HG03060 (cell line): ENCODE data around the gene MUC3A.
"Not testable (repeated sequence)": the region's sequence is repeated elsewhere in the genome, so short reads cannot be mapped to it uniquely, and the experiment has no call there.

Experiments
- ATAC-seq: cut with Tn5 transposase; IDR thresholded peaks from one replicate; pipeline ENCODE4 v1.9.1; 2021; ENCODE audit warnings: low read depth, moderate number of reproducible peaks; ENCODE audit not compliant: unreplicated experiment

Gene MUC3A

GRCh38 chr7:100971111-100972001, 22.0 kb downstream of the MUC3A start:
- no peak for ATAC-seq

DNA sequence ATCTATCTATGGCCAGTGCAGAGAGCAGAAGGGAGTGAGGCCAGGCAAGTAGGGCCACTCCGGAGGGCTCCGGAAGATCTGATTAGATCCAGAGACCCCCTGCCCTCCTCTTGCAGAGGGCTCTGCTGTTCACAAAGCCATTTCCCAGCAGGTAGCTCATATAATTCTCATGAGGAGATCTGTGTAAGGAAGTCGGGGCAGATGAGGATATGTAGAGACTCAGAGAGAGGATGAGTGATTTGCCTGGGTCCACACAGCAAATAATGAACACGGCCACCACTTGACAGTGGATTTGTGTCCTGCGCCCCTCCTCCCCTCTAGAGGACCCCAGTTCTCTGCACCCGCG, 22.6 kb downstream of the MUC3A start:
- no peak for ATAC-seq

GRCh38 chr7:100974021-100974420, 24.7 kb downstream of the MUC3A start:
- no peak for ATAC-seq

- no peak for ATAC-seq
These were observed 26.1 kb downstream of the MUC3A start for GRCh38 chr7:100975371-100975821.

DNA sequence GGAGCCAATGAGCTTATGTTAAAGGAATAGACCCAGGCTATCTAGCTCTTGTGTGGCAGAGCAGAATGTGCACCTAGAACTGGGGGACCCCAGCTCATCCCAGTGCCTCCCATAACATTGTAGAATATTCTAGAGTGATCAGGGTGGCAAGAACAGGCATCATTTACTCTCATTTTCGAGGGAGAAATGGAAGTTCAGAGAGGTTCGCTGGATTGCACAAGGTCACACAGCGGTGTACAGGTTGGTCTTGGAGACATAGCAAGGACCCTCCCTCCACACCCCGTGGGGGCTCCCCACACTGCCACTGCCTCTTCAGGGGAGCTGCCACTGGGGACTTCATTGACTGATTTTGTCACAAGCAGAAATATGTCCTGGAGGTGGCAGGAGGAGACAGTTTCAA, 29.0 kb downstream of the MUC3A start:
- ATAC-seq = no peak

- no peak for ATAC-seq
These were observed 34.3 kb downstream of the MUC3A start for GRCh38 chr7:100983451-100984187.

- not testable (repeated sequence) for ATAC-seq
These were observed 35.0 kb downstream of the MUC3A start for GRCh38 chr7:100984241-100984918.

DNA sequence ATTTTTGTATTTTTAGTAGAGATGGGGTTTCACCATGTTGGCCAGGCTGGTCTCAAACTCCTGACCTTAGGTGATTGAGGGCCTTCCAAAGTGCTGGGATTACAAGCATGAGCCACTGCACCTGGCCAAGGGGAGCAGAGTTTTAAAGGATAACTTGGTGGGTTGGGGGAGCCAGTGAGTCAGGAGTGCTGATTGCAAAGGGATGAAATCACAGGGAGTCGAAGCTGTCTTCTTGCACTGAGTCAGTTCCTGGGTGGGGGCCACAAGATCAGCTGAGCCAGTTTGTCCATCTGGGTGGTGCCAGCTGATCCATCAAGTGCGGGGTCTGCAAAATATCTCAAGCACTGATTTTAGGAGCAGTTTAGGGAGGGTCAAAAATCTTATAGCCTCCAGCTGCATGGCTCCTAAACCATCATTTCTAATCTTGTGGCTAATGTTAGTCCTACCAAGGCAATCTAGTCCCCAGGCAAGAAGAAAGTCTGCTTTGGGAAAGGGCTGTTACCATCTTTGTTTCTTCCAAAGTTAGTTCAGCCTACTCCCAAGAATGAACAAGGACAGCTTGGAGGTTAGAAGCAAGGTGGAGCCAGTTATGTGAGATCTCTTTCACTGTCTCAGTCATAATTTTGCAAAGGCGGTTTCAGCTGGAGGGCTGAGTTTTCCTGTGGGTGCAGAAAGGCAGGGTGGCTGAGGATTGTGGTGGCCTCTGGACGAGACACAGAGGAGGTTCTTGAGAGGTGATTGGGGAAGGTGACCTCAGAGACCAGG, 35.9 kb downstream of the MUC3A start:
- not testable (repeated sequence) for ATAC-seq

- ATAC-seq = no peak
These were observed 42.3 kb downstream of the MUC3A start for GRCh38 chr7:100991631-100992030.

- not testable (repeated sequence) for ATAC-seq
These were observed 42.9 kb downstream of the MUC3A start for GRCh38 chr7:100992280-100992679.

GRCh38 chr7:100994671-100995070, 45.3 kb downstream of the MUC3A start:
- ATAC-seq = not testable (repeated sequence)

DNA sequence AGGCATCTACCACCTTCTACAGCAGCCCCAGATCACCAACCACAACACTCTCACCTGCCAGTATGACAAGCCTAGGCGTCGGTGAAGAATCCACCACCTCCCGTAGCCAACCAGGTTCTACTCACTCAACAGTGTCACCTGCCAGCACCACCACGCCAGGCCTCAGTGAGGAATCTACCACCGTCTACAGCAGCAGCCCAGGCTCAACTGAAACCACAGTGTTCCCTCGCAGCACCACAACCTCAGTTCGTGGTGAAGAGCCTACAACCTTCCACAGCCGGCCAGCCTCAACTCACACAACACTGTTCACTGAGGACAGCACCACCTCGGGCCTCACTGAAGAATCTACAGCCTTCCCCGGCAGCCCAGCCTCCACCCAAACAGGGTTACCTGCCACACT, 49.2 kb downstream of the MUC3A start:
- ATAC-seq = not testable (repeated sequence)

DNA sequence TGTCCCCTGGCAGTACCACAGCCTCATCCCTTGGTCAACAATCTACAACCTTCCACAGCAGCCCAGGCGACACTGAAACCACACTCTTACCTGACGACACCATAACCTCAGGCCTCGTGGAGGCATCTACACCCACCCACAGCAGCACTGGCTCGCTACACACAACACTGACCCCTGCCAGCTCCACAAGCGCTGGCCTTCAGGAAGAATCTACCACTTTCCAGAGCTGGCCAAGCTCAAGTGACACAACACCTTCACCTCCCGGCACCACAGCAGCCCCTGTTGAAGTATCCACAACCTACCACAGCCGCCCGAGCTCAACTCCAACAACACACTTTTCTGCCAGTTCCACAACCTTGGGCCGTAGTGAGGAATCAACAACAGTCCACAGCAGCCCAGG, 50.0 kb downstream of the MUC3A start:
- not testable (repeated sequence) for ATAC-seq

- not testable (repeated sequence) for ATAC-seq
These were observed 50.7 kb downstream of the MUC3A start for GRCh38 chr7:101000025-101000424.

DNA sequence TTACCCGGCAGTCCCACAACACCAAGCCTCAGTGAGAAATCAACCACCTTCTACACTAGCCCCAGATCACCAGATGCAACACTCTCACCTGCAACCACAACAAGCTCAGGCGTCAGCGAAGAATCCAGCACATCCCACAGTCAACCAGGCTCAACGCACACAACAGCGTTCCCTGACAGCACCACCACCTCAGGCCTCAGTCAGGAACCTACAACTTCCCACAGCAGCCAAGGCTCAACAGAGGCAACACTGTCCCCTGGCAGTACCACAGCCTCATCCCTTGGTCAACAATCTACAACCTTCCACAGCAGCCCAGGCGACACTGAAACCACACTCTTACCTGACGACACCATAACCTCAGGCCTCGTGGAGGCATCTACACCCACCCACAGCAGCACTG, 53.0 kb downstream of the MUC3A start:
- ATAC-seq = not testable (repeated sequence)

GRCh38 chr7:101007361-101007760, 58.0 kb downstream of the MUC3A start:
- not testable (repeated sequence) for ATAC-seq

GRCh38 chr7:101009629-101010028, 60.3 kb downstream of the MUC3A start:
- no peak for ATAC-seq

DNA sequence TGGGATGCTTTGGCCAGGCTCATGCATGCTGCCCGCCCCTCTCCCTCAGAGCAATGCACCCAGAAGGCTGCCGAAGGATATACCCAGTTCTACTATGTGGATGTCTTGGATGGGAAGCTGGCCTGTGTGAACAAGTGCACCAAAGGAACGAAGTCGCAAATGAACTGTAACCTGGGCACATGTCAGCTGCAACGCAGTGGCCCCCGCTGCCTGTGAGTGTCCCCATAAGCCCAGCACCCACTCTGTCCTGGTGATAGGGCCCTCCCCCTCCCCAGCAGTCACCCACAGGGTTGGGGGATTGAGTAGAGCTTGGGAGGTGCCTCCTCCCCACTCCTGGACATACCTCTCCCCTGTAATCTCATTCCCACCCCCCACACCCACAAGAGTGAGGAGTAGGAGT, 63.6 kb downstream of the MUC3A start:
- ATAC-seq = no peak

DNA sequence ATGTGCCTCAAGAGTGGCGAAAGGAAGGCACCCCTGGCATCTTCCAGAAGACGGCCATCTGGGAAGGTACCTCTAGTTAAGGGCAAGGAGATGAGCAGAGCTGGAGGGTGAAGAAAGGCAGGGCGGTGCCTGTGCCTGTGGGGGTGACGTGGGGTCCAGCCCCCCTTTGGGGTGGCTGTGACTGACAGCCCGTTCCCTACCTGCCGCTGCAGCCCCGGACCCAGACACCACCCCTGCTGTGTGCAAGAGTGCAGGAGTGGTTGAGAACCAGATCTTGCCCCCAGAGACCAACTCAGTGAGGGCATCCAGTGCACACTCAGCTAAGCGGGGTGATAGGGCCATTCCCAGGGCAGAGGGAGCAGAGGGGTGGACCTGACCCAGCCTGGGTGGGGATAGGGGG, 66.3 kb downstream of the MUC3A start:
- no peak for ATAC-seq

DNA sequence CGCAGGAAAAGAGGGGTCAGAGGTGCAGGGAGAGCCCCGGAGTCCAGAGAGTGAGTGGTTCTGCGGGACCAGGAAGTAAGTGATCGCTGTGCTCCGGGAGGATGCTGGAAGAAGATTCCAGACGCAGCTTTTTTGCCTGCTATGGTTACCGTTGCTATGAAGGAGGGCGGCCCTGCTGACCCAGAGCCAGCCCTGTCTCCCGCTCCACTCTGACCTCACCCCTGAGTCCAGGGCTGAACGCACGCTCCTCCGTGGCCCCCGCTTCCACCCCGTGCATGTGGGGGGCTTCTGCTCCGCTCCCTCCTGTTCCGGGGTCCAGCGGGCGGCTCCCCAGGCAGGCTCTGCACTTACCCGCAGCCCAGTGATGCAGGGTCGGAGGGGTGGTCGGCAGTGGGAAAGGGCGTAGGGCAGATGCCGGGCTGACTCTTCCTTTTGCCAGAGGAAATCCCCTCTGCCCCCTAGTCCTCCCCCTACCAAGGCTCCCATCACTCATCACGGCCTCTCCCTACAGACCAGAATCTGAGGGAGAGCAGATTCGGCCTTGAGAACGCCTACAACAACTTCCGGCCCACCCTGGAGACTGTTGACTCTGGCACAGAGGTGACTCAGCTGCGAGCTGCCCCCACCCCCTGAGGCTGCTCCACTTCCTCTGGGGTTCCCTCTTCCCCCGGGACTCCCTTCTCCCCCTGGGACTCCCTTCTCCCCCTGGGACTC, 67.9 kb downstream of the MUC3A start:
- ATAC-seq = no peak
